Measurements from ENCODE around the gene DLGAP4. TPM values are rescaled to one million over a fixed set of nuclear protein-coding genes. Genes with fewer than 3 reads are reported as not detected.

DLGAP4 gene
- total RNA-seq (2016; rRNA removed; fragmentation: Illumina TruSeq; extraction: Trizol) (13.3 and 15.2 TPM in 2 replicates), polyA plus RNA-seq (2011; rRNA removed) (26.7 and 33.5 TPM in 2 replicates), polyA minus RNA-seq (2011; rRNA and poly(A)+ RNA removed; ENCODE audit: low replicate concordance) (15.9 and 38.7 TPM in 2 replicates), Bru-seq, nascent RNA (percentile 63 among the genes with signal in this experiment), BruChase-seq, experiment 1, labeled RNA remaining after a 6-hour chase (percentile 64 among the genes with signal in this experiment), BruChase-seq, experiment 2, labeled RNA remaining after a 2-hour chase (percentile 68 among the genes with signal in this experiment)
- 17.7 and 20.1 TPM in 2 replicates for total RNA-seq (2016; cell fraction: cytosol; rRNA removed; fragmentation: Illumina TruSeq; extraction: Trizol; ENCODE audit: low read depth)
- 10.7 and 12.5 TPM in 2 replicates for total RNA-seq (2016; cell fraction: insoluble cytoplasmic fraction; rRNA removed; fragmentation: Illumina TruSeq; extraction: Trizol)
- total RNA-seq (2016; cell fraction: membrane; rRNA removed; fragmentation: Illumina TruSeq; extraction: Trizol) = 30.2 and 36.1 TPM in 2 replicates
- total RNA-seq (2016; cell fraction: nucleus; rRNA removed; fragmentation: Illumina TruSeq; extraction: Trizol) = 14.3 and 17.6 TPM in 2 replicates
- polyA plus RNA-seq (2011; cell fraction: cytosol; rRNA removed) = 18.9 and 28.9 TPM in 2 replicates
- 81.3 and 93.4 TPM in 2 replicates for polyA plus RNA-seq (2011; cell fraction: nucleus; rRNA removed)
- polyA plus RNA-seq (2012) = 33.2 and 39.1 TPM in 2 replicates
- polyA plus RNA-seq (2016; cell fraction: cytosol; fragmentation: Illumina TruSeq; extraction: Trizol; ENCODE audit: low read depth) = 42.6 and 57.9 TPM in 2 replicates
- polyA plus RNA-seq (2016; cell fraction: insoluble cytoplasmic fraction; fragmentation: Illumina TruSeq; extraction: Trizol; ENCODE audit: low read depth) = 32.0 and 44.7 TPM in 2 replicates
- polyA plus RNA-seq (2016; cell fraction: membrane; fragmentation: Illumina TruSeq; extraction: Trizol; ENCODE audit: low read depth) = 45.4 and 49.0 TPM in 2 replicates
- polyA plus RNA-seq (2016; cell fraction: nucleus; fragmentation: Illumina TruSeq; extraction: Trizol; ENCODE audit: insufficient read depth, low read depth) = 63.9 and 68.5 TPM in 2 replicates
- polyA minus RNA-seq (2011; cell fraction: cytosol; rRNA and poly(A)+ RNA removed) = 33.7 and 42.9 TPM in 2 replicates
- 29.9 and 33.6 TPM in 2 replicates for polyA minus RNA-seq (2011; cell fraction: nucleus; rRNA and poly(A)+ RNA removed)
- long read RNA-seq, experiment 1, transcript DLGAP4-206 (7 exons, 3,110 nt) = major isoform, 21 of 51 reads
- long read RNA-seq, experiment 1, partial matches to known transcripts = 17 of 51 reads
- long read RNA-seq, experiment 1, other reads (novel, unspliced or antisense) = 13 of 51 reads
- long read RNA-seq, experiment 2, transcript DLGAP4-206 (7 exons, 3,110 nt) = minor isoform, 23 of 194 reads
- long read RNA-seq, experiment 2, transcript DLGAP4-202 (7 exons, 2,392 nt) = major isoform, 48 of 194 reads
- long read RNA-seq, experiment 2, partial matches to known transcripts = 96 of 194 reads
- long read RNA-seq, experiment 2, other reads (novel, unspliced or antisense) = 27 of 194 reads

- Histone ChIP-seq H2AFZ (ENCODE audit: low read length) (no peak within 1 kb of the TSS), H3K4me1 (ENCODE audit: insufficient read depth, low read length) (no peaks in the 10 kb centered on the region), H3K9ac (ENCODE audit: insufficient read depth, low read depth, low read length) (no peak within 1 kb of the TSS), H3K4me3 (replicated peaks in 1 of 3; ENCODE audit: insufficient read depth in 1 of 3, low read depth in 2 of 3, low read length in 3 of 3) (peak within 1 kb of the TSS; percentile 6 to 51 (median 15); a peak in 4 of 6 replicates), H3K36me3 (replicated peaks in 1 of 2; ENCODE audit: control insufficient read depth in 1 of 2, insufficient read depth in 2 of 2, low read length in 2 of 2) (no peaks in the 10 kb centered on the region), H3K27me3 (ENCODE audit: control insufficient read depth in 1 of 2, insufficient read depth in 2 of 2, low read length in 2 of 2) (peaks cover 9 to 60% of the 10 kb centered on the region in 2 experiments), H3K9me3 (ENCODE audit: low read length) (no peaks in the 10 kb centered on the region), H3K4me2 (ENCODE audit: low read depth, low read length) (peak within 1 kb of the TSS; percentile 54), H3K79me2 (ENCODE audit: insufficient read depth, low read length) (no peaks in the 10 kb centered on the region), H3K27ac (ENCODE audit: extremely low read length, insufficient read depth, low read length) (no peak within 1 kb of the TSS), H4K20me1 (ENCODE audit: insufficient read depth, low read length) (peaks cover 4% of the 10 kb centered on the region; the same call in 1 of the 2 replicates)
- in situ Hi-C loops (cut with HindIII; ENCODE audit: extremely low pct_ligation_motif_present, low pct_unique_long_range_greater_than_20kb) (no loop called here), intact Hi-C loops (cut with micrococcal nuclease; ENCODE audit: unreplicated experiment) (no loop called here)
- CTCF ChIA-PET (ENCODE audit: low intra/inter-chr PET ratio, low total read pairs) = no interaction called here
- POLR2A ChIA-PET = no interaction called here
- BruUV-seq (replicated peaks) = no TSS peak
- WGBS (ENCODE audit: low lambda C conversion rate) = 29% methylated on average over 32 of the region's 96 CpGs
- DNase-seq (ENCODE audit: low spot score) (no peak), ATAC-seq (peak; percentile 41), FAIRE-seq (no peak)
- peak; percentile 100 for TF ChIP-seq ZNF768 (CRISPR knock-in tag; IDR thresholded peaks at IDR 0.05)
- no peak for TF ChIP-seq ZNF850 (CRISPR knock-in tag; conservative IDR thresholded peaks at IDR 0.05)
- peak; percentile 83 for TF ChIP-seq ZMYM3 (CRISPR knock-in tag; IDR thresholded peaks at IDR 0.05)
- TF ChIP-seq ZC3H4 (CRISPR knock-in tag; IDR thresholded peaks at IDR 0.05; ENCODE audit: borderline replicate concordance) = no peak
- peak; percentile 47; the same call in 1 of the 2 replicates for TF ChIP-seq ADNP (CRISPR knock-in tag; IDR thresholded peaks at IDR 0.05)
- peak; percentile 85; the same call in 1 of the 2 replicates for TF ChIP-seq KDM1A (CRISPR knock-in tag; IDR thresholded peaks at IDR 0.05)
- peak; percentile 27; the same call in 1 of the 2 replicates for TF ChIP-seq ZFY (CRISPR knock-in tag; IDR thresholded peaks at IDR 0.05)
- peak; percentile 78 for TF ChIP-seq ZNF652 (CRISPR knock-in tag; IDR thresholded peaks at IDR 0.05; ENCODE audit: borderline replicate concordance, low read depth)
- TF ChIP-seq ZNF572 (CRISPR knock-in tag; IDR thresholded peaks at IDR 0.05) = 0 out of 2 replicates have a peak, but pooled peaks have one; percentile 33
- TF ChIP-seq GABPB1 (CRISPR knock-in tag; IDR thresholded peaks at IDR 0.05) = peak; percentile 25; the same call in 1 of the 2 replicates
- TF ChIP-seq ATF2 (CRISPR knock-in tag; IDR thresholded peaks at IDR 0.05) = no peak
- peak; percentile 83 for TF ChIP-seq PRDM15 (CRISPR knock-in tag; IDR thresholded peaks at IDR 0.05)
- no peak for TF ChIP-seq BRCA1 (CRISPR knock-in tag; IDR thresholded peaks at IDR 0.05)
These were observed at the start of gene DLGAP4 for GRCh38 chr20:36305602-36306551. Gene DLGAP4 (plus strand): TSS chr20:36306339. CDS start chr20:36431718, 125,379 bp downstream.

Data from HepG2 (cell line).